Activated CD4-positive, alpha-beta T cell treated with anti-CD3 and anti-CD28 coated beads for 36 hours (primary cell): ENCODE results near the gene KANK4. TPM values are rescaled to one million over a fixed set of nuclear protein-coding genes. Genes with fewer than 3 reads are reported as not detected.

Experiments used
- ATAC-seq: fragments of 200-7000 bp; cut with Tn5 transposase; one replicate; pipeline ENCODE4 v1.10.0; 2021; ENCODE audit warnings: mild to moderate bottlenecking, moderate library complexity
- CTCF ChIA-PET: fragments of 350-600 bp; sonication (Branson Sonifier 250); formaldehyde crosslinking; loops from one replicate; lab custom pipeline; 2021; ENCODE audit warnings: antibody characterized with exemption; lab: Charles Lee
- POLR2A ChIA-PET: fragments of 350-600 bp; sonication (Branson Sonifier 250); formaldehyde crosslinking; loops from one replicate; lab custom pipeline; 2021; ENCODE audit warnings: antibody characterized with exemption, inconsistent platforms; lab: Charles Lee
- DNase-seq: peaks from one replicate; pipeline ENCODE4 v3.0.0-alpha.2; 2020
- H3K27ac Mint-ChIP-seq: one replicate; pipeline ENCODE4 v1.8.0; 2021; ENCODE audit warnings: mixed read lengths
- H3K27me3 Mint-ChIP-seq: one replicate; pipeline ENCODE4 v1.8.0; 2021; ENCODE audit warnings: mixed read lengths
- H3K36me3 Mint-ChIP-seq: one replicate; pipeline ENCODE4 v1.8.0; 2021; ENCODE audit warnings: low read depth, mixed read lengths
- H3K4me1 Mint-ChIP-seq: one replicate; pipeline ENCODE4 v1.8.0; 2021; ENCODE audit warnings: mixed read lengths
- H3K4me3 Mint-ChIP-seq: one replicate; pipeline ENCODE4 v1.8.0; 2021; ENCODE audit warnings: mild to moderate bottlenecking, moderate library complexity, mixed read lengths
- H3K9me3 Mint-ChIP-seq: one replicate; pipeline ENCODE4 v1.8.0; 2021; ENCODE audit warnings: low read depth, mixed read lengths
- intact Hi-C, 2 experiments: fragments of 100-400 bp; cut with DNase I in 1 of 2; cut with micrococcal nuclease in 1 of 2; formaldehyde crosslinking; loops; one replicate each; pipeline versions ENCODE4 v1.14.2 to v1.15.1; 2022 to 2024; cut with DNase I, micrococcal nuclease
- total RNA-seq, 2 experiments: library from RNA; stranded (reverse); gene quantifications; one replicate each; pipeline ENCODE4 v1.2.3, GENCODE V29; 2021

KANK4 gene
- total RNA-seq, 2 experiments from 2014 or later: not detected

- Mint-ChIP-seq H3K27ac (no peak overlapping the region), H3K4me3 (no peak overlapping the region), H3K36me3 (no peaks in the 10 kb centered on the region), H3K27me3 (no peaks in the 10 kb centered on the region), H3K4me1 (peaks cover 7% of the 10 kb centered on the region), H3K9me3 (no peaks in the 10 kb centered on the region)
- intact Hi-C loops: no loop called here
- no peak for DNase-seq
- no peak for ATAC-seq
- CTCF ChIA-PET: interaction anchor here (0.7 kb wide), 1 partner anchor 23 kb away, joined by 3 read pairs; no protein-coding TSS in a partner anchor
- POLR2A ChIA-PET: no interaction called here
Observed at GRCh38 chr1:62353853-62354252, 34.6 kb upstream of the KANK4 start.

- H3K27me3 Mint-ChIP-seq: no peaks in the 10 kb centered on the region
- intact Hi-C loops: no loop called here
- no peak overlapping the region for H3K27ac Mint-ChIP-seq
- no peak for DNase-seq
- no peak overlapping the region for H3K4me3 Mint-ChIP-seq
- POLR2A ChIA-PET: no interaction called here
- H3K36me3 Mint-ChIP-seq: no peaks in the 10 kb centered on the region
- H3K4me1 Mint-ChIP-seq: peaks cover 6% of the 10 kb centered on the region
- no peak for ATAC-seq
- CTCF ChIA-PET: no interaction called here
- no peaks in the 10 kb centered on the region for H3K9me3 Mint-ChIP-seq
Observed at GRCh38 chr1:62352387-62352786, 33.2 kb upstream of the KANK4 start.

GRCh38 chr1:62349470-62350233, 30.4 kb upstream of the KANK4 start:
- Mint-ChIP-seq H3K27ac (no peak overlapping the region), H3K4me3 (no peak overlapping the region), H3K4me1 (no peaks in the 10 kb centered on the region), H3K36me3 (no peaks in the 10 kb centered on the region), H3K9me3 (no peaks in the 10 kb centered on the region), H3K27me3 (no peaks in the 10 kb centered on the region)
- ChIA-PET POLR2A (no interaction called here), CTCF (no interaction called here)
- ATAC-seq (no peak), DNase-seq (no peak)
- intact Hi-C loops: no loop called here

- ChIA-PET POLR2A (interaction anchor here (0.6 kb wide), 1 partner anchor 16 kb away, joined by 3 read pairs; no protein-coding TSS in a partner anchor), CTCF (no interaction called here)
- intact Hi-C loops: no loop called here
- Mint-ChIP-seq H3K36me3 (no peaks in the 10 kb centered on the region), H3K4me1 (no peaks in the 10 kb centered on the region), H3K9me3 (no peaks in the 10 kb centered on the region), H3K4me3 (no peak overlapping the region), H3K27ac (no peak overlapping the region), H3K27me3 (no peaks in the 10 kb centered on the region)
- DNase-seq (no peak), ATAC-seq (no peak)
Observed at GRCh38 chr1:62346886-62347285, 27.7 kb upstream of the KANK4 start.

- no peak overlapping the region for H3K27ac Mint-ChIP-seq
- H3K27me3 Mint-ChIP-seq: no peaks in the 10 kb centered on the region
- H3K9me3 Mint-ChIP-seq: no peaks in the 10 kb centered on the region
- no peak overlapping the region for H3K4me3 Mint-ChIP-seq
- intact Hi-C loops: no loop called here
- ATAC-seq (no peak), DNase-seq (no peak)
- POLR2A ChIA-PET: no interaction called here
- CTCF ChIA-PET: no interaction called here
- no peaks in the 10 kb centered on the region for H3K36me3 Mint-ChIP-seq
- H3K4me1 Mint-ChIP-seq: no peaks in the 10 kb centered on the region
Observed at GRCh38 chr1:62343911-62344310, 24.7 kb upstream of the KANK4 start.

GRCh38 chr1:62342270-62342669, 23.0 kb upstream of the KANK4 start:
- Mint-ChIP-seq H3K36me3 (no peaks in the 10 kb centered on the region), H3K9me3 (no peaks in the 10 kb centered on the region), H3K27me3 (no peaks in the 10 kb centered on the region), H3K4me1 (no peaks in the 10 kb centered on the region), H3K27ac (no peak overlapping the region), H3K4me3 (no peak overlapping the region)
- ChIA-PET CTCF (no interaction called here), POLR2A (no interaction called here)
- intact Hi-C loops: no loop called here
- ATAC-seq: no peak
- no peak for DNase-seq

GRCh38 chr1:62341615-62342014, 22.4 kb upstream of the KANK4 start:
- no peaks in the 10 kb centered on the region for H3K36me3 Mint-ChIP-seq
- POLR2A ChIA-PET: no interaction called here
- H3K4me1 Mint-ChIP-seq: no peaks in the 10 kb centered on the region
- no peaks in the 10 kb centered on the region for H3K27me3 Mint-ChIP-seq
- no peak for ATAC-seq
- no peaks in the 10 kb centered on the region for H3K9me3 Mint-ChIP-seq
- no peak overlapping the region for H3K27ac Mint-ChIP-seq
- CTCF ChIA-PET: no interaction called here
- intact Hi-C loops: no loop called here
- no peak for DNase-seq
- no peak overlapping the region for H3K4me3 Mint-ChIP-seq

- no peak for DNase-seq
- Mint-ChIP-seq H3K27ac (no peak overlapping the region), H3K4me1 (no peaks in the 10 kb centered on the region), H3K9me3 (no peaks in the 10 kb centered on the region), H3K36me3 (no peaks in the 10 kb centered on the region), H3K27me3 (no peaks in the 10 kb centered on the region), H3K4me3 (no peak overlapping the region)
- CTCF ChIA-PET: no interaction called here
- intact Hi-C loops: no loop called here
- POLR2A ChIA-PET: no interaction called here
- ATAC-seq: no peak
Observed at GRCh38 chr1:62341089-62341488, 21.9 kb upstream of the KANK4 start.

GRCh38 chr1:62337706-62338631, 18.7 kb upstream of the KANK4 start:
- no peak for ATAC-seq
- intact Hi-C loops: no loop called here
- Mint-ChIP-seq H3K4me3 (no peak overlapping the region), H3K27ac (no peak overlapping the region), H3K4me1 (peaks cover 4% of the 10 kb centered on the region), H3K36me3 (no peaks in the 10 kb centered on the region), H3K27me3 (no peaks in the 10 kb centered on the region), H3K9me3 (no peaks in the 10 kb centered on the region)
- CTCF ChIA-PET: interaction anchor here (0.5 to 0.6 kb wide), 2 partner anchors 67 to 72 kb away, joined by 3 to 4 read pairs; no protein-coding TSS in a partner anchor
- DNase-seq: no peak
- POLR2A ChIA-PET: no interaction called here

GRCh38 chr1:62336995-62337705, 17.9 kb upstream of the KANK4 start:
- DNase-seq: no peak
- Mint-ChIP-seq H3K36me3 (no peaks in the 10 kb centered on the region), H3K4me3 (no peak overlapping the region), H3K27ac (no peak overlapping the region), H3K27me3 (no peaks in the 10 kb centered on the region), H3K9me3 (no peaks in the 10 kb centered on the region), H3K4me1 (peaks cover 4% of the 10 kb centered on the region)
- POLR2A ChIA-PET: interaction anchor here (0.6 kb wide), 1 partner anchor 68 kb away, joined by 5 read pairs; no protein-coding TSS in a partner anchor
- intact Hi-C loops: no loop called here
- no peak for ATAC-seq
- CTCF ChIA-PET: interaction anchor here (0.6 kb wide), 2 partner anchors 46 to 67 kb away, joined by 3 to 4 read pairs; no protein-coding TSS in a partner anchor

- Mint-ChIP-seq H3K27me3 (no peaks in the 10 kb centered on the region), H3K9me3 (no peaks in the 10 kb centered on the region), H3K27ac (no peak overlapping the region), H3K4me3 (no peak overlapping the region), H3K4me1 (peaks cover 4% of the 10 kb centered on the region), H3K36me3 (no peaks in the 10 kb centered on the region)
- ATAC-seq: no peak
- intact Hi-C loops: no loop called here
- CTCF ChIA-PET: interaction anchor here (0.6 kb wide), 1 partner anchor 47 kb away, joined by 3 read pairs; no protein-coding TSS in a partner anchor
- POLR2A ChIA-PET: interaction anchor here (0.6 kb wide), 1 partner anchor 69 kb away, joined by 5 read pairs; no protein-coding TSS in a partner anchor
- DNase-seq: no peak
Observed at GRCh38 chr1:62336638-62336994, 17.4 kb upstream of the KANK4 start.
